GM19455 (cell line): ENCODE data around the gene LRRC28.
"Not testable (repeated sequence)": the region's sequence is repeated elsewhere in the genome, so short reads cannot be mapped to it uniquely, and the experiment has no call there.

Experiments
- ATAC-seq: cut with Tn5 transposase; IDR thresholded peaks from one replicate; pipeline ENCODE4 v1.9.1; 2021; ENCODE audit not compliant: unreplicated experiment

The LRRC28 gene

GRCh38 chr15:99250857-99251841 lies at the start of gene LRRC28:
LRRC28 (plus strand) TSS chr15:99251481; CDS start chr15:99255958, 4,477 bp downstream.
- peak; percentile 96 for ATAC-seq

GRCh38 chr15:99202176-99202552 lies 49.1 kb upstream of the LRRC28 start:
- no peak for ATAC-seq

- no peak for ATAC-seq
These were observed 43.6 kb upstream of the LRRC28 start for GRCh38 chr15:99207672-99208071.

- ATAC-seq: no peak
These were observed 42.0 kb upstream of the LRRC28 start for GRCh38 chr15:99209326-99209725.

GRCh38 chr15:99210334-99210733 lies 40.9 kb upstream of the LRRC28 start:
- no peak for ATAC-seq

GRCh38 chr15:99211926-99212325 lies 39.4 kb upstream of the LRRC28 start:
- no peak for ATAC-seq

GRCh38 chr15:99212406-99212805 lies 38.9 kb upstream of the LRRC28 start:
- no peak for ATAC-seq

GRCh38 chr15:99213187-99213811 lies 38.0 kb upstream of the LRRC28 start:
- ATAC-seq: peak; percentile 70

- ATAC-seq: no peak
These were observed 26.7 kb upstream of the LRRC28 start for GRCh38 chr15:99224372-99225214.

GRCh38 chr15:99226802-99227201 lies 24.5 kb upstream of the LRRC28 start:
- no peak for ATAC-seq

- ATAC-seq: no peak
These were observed 23.0 kb upstream of the LRRC28 start for GRCh38 chr15:99228120-99228770.

- ATAC-seq: no peak
These were observed 20.4 kb upstream of the LRRC28 start for GRCh38 chr15:99230867-99231266.

GRCh38 chr15:99232740-99233139 lies 18.5 kb upstream of the LRRC28 start:
- ATAC-seq: no peak

- not testable (repeated sequence) for ATAC-seq
These were observed 17.1 kb upstream of the LRRC28 start for GRCh38 chr15:99234160-99234559.

GRCh38 chr15:99238849-99239248 lies 12.4 kb upstream of the LRRC28 start:
- no peak for ATAC-seq

- peak; percentile 87 for ATAC-seq
These were observed 11.6 kb upstream of the LRRC28 start for GRCh38 chr15:99239545-99240198.

GRCh38 chr15:99241752-99242151 lies 9.5 kb upstream of the LRRC28 start:
- ATAC-seq: no peak

GRCh38 chr15:99244306-99244705 lies 7.0 kb upstream of the LRRC28 start:
- no peak for ATAC-seq

GRCh38 chr15:99247062-99247461 lies 4.2 kb upstream of the LRRC28 start:
- ATAC-seq: no peak

GRCh38 chr15:99248000-99248715 lies 3.1 kb upstream of the LRRC28 start:
- ATAC-seq: no peak
